Measurements from ENCODE around the gene GATA5.

The GATA5 gene, protein sequence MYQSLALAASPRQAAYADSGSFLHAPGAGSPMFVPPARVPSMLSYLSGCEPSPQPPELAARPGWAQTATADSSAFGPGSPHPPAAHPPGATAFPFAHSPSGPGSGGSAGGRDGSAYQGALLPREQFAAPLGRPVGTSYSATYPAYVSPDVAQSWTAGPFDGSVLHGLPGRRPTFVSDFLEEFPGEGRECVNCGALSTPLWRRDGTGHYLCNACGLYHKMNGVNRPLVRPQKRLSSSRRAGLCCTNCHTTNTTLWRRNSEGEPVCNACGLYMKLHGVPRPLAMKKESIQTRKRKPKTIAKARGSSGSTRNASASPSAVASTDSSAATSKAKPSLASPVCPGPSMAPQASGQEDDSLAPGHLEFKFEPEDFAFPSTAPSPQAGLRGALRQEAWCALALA

GRCh38 chr20:62475772-62476055 lies at the start of gene GATA5:
TSS of gene GATA5 (minus strand) at chr20:62475995. CDS start at chr20:62475521, 474 bp downstream.
- intact Hi-C loops (cut with micrococcal nuclease), result no loop called here
- Mint-ChIP-seq H3K4me1 (ENCODE audit: low read depth) (no peaks in the 10 kb centered on the region), H3K9me3 (no peaks in the 10 kb centered on the region), H3K27me3 (peaks cover 83% of the 10 kb centered on the region), H3K4me3 (no peak within 1 kb of the TSS), H3K27ac (no peak within 1 kb of the TSS), H3K36me3 (ENCODE audit: low read depth) (no peaks in the 10 kb centered on the region)

GRCh38 chr20:62525014-62525413 lies 49.2 kb upstream of the GATA5 start:
- Mint-ChIP-seq H3K4me1 (ENCODE audit: low read depth) (peaks cover 9% of the 10 kb centered on the region), H3K4me3 (no peak overlapping the region), H3K27ac (no peak overlapping the region), H3K9me3 (no peaks in the 10 kb centered on the region), H3K27me3 (peaks cover 37% of the 10 kb centered on the region), H3K36me3 (ENCODE audit: low read depth) (no peaks in the 10 kb centered on the region)
- intact Hi-C loops (cut with micrococcal nuclease), result no loop called here

DNA sequence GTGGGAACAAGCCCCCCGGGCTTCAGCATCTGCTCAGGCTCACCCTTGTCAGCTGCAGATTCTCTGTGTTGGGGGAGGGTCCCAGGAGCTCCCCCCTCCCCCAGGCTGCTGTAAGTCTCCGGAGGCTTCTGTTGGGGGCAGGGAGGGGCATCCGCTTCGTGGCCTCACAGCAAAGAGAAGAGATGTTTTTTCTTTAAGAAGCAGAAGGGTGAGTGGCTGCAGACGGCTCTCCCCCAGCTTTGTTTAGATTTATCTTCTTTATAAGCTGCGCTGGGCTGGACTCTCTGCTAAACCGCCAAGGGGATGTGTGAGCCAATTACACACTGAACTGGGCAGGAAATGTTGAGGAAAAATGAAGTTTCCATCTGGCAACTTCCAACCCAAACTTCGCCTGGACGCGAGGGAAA lies 48.7 kb upstream of the GATA5 start:
- Mint-ChIP-seq H3K36me3 (ENCODE audit: low read depth) (no peaks in the 10 kb centered on the region), H3K9me3 (no peaks in the 10 kb centered on the region), H3K27ac (no peak overlapping the region), H3K27me3 (peaks cover 37% of the 10 kb centered on the region), H3K4me1 (ENCODE audit: low read depth) (peaks cover 9% of the 10 kb centered on the region), H3K4me3 (no peak overlapping the region)
- intact Hi-C loops (cut with micrococcal nuclease), result no loop called here

- Mint-ChIP-seq H3K27me3 (peaks cover 37% of the 10 kb centered on the region), H3K9me3 (no peaks in the 10 kb centered on the region), H3K27ac (no peak overlapping the region), H3K4me1 (ENCODE audit: low read depth) (peaks cover 9% of the 10 kb centered on the region), H3K36me3 (ENCODE audit: low read depth) (no peaks in the 10 kb centered on the region), H3K4me3 (no peak overlapping the region)
- intact Hi-C loops (cut with micrococcal nuclease), result no loop called here
Observed at GRCh38 chr20:62523473-62524203, 47.8 kb upstream of the GATA5 start.

DNA sequence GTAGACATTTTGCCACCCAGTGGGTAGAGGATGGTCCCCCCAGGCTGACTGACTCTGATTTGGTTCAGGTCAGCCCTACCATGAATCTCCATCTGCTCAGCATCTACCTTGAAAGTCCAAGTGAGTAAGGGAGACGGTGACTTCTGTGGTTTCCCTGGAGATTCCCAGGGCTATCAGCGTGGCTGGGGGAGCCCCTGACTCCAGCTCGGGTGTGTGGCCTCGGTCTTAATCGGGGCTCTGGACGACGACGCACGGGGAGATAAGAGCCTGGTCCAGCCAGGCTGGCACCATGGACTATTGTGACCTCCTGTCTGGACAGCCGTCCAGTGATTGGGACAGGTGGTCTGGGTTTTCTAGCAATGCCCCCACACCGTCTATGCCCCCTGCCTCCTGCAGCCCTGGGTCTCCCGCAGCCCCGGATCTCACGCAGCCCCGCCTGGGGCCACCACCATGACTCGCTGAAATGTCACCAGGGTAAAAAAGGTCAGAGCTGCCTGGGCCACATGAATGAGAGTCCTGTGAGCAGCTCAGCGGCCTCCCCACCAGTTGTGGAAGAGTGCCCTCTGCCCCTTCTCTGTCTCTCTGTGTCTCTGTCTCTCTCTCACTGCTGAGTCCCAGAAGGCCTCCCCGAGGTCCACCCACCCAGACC lies 47.1 kb upstream of the GATA5 start:
- no peak overlapping the region for H3K27ac Mint-ChIP-seq
- H3K9me3 Mint-ChIP-seq, result no peaks in the 10 kb centered on the region
- peaks cover 9% of the 10 kb centered on the region for H3K4me1 Mint-ChIP-seq (ENCODE audit: low read depth)
- no peaks in the 10 kb centered on the region for H3K36me3 Mint-ChIP-seq (ENCODE audit: low read depth)
- H3K27me3 Mint-ChIP-seq, result peaks cover 37% of the 10 kb centered on the region
- H3K4me3 Mint-ChIP-seq, result no peak overlapping the region
- intact Hi-C loops (cut with micrococcal nuclease), result no loop called here

GRCh38 chr20:62519826-62520225 lies 44.0 kb upstream of the GATA5 start:
- peaks cover 9% of the 10 kb centered on the region for H3K4me1 Mint-ChIP-seq (ENCODE audit: low read depth)
- H3K27ac Mint-ChIP-seq, result no peak overlapping the region
- H3K27me3 Mint-ChIP-seq, result peaks cover 30% of the 10 kb centered on the region
- no peaks in the 10 kb centered on the region for H3K36me3 Mint-ChIP-seq (ENCODE audit: low read depth)
- intact Hi-C loops (cut with micrococcal nuclease), result no loop called here
- H3K4me3 Mint-ChIP-seq, result no peak overlapping the region
- no peaks in the 10 kb centered on the region for H3K9me3 Mint-ChIP-seq

DNA sequence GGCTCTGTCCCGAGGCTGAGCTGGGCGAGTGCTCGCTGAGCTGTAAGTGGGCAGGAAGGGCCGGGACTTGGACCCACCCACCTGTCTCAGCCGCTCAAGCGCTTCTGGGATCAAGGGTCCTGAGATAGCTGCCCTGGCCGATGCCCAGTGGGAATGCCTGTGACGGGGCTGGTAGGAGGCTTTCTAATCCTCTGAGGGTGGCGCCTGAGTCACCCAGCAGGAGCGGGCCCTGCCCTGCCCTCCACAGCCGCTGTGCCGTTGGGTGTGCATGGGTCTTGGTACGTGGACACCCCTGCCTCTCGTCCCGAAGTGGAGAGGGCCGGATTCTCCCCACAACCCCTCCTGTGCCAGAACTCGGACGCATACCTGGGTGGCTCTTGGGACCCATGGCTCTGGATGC lies 43.1 kb upstream of the GATA5 start:
- Mint-ChIP-seq H3K36me3 (ENCODE audit: low read depth) (no peaks in the 10 kb centered on the region), H3K4me3 (no peak overlapping the region), H3K27ac (no peak overlapping the region), H3K4me1 (ENCODE audit: low read depth) (peaks cover 9% of the 10 kb centered on the region), H3K9me3 (no peaks in the 10 kb centered on the region), H3K27me3 (peaks cover 26% of the 10 kb centered on the region)
- intact Hi-C loops (cut with micrococcal nuclease), result no loop called here

- no peak overlapping the region for H3K4me3 Mint-ChIP-seq
- no peaks in the 10 kb centered on the region for H3K9me3 Mint-ChIP-seq
- intact Hi-C loops (cut with micrococcal nuclease), result no loop called here
- no peaks in the 10 kb centered on the region for H3K36me3 Mint-ChIP-seq (ENCODE audit: low read depth)
- H3K4me1 Mint-ChIP-seq (ENCODE audit: low read depth), result peaks cover 5% of the 10 kb centered on the region
- no peak overlapping the region for H3K27ac Mint-ChIP-seq
- H3K27me3 Mint-ChIP-seq, result peaks cover 26% of the 10 kb centered on the region
Observed at GRCh38 chr20:62517901-62518610, 42.3 kb upstream of the GATA5 start.

DNA sequence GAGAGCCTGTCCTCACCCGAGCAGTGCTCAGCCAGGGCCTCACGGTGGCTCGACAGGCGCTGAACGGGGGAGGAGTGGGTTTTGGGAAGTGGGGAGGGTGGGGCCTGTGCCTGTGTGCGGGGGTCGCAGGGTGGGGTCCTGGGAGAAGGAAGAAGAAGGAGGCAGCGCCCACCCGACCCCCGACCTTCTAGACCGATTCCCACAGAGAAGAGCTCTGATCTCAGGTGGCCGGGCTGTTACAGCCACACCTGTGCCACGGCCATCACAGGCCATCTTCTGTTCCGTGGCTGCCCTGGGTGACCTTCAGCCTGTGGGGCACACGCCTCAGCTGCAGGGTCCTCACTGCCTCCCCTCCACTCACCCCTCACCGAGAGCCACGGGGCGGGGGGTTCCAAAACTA lies 41.4 kb upstream of the GATA5 start:
- intact Hi-C loops (cut with micrococcal nuclease), result no loop called here
- H3K4me1 Mint-ChIP-seq (ENCODE audit: low read depth), result no peaks in the 10 kb centered on the region
- H3K4me3 Mint-ChIP-seq, result no peak overlapping the region
- H3K27ac Mint-ChIP-seq, result no peak overlapping the region
- H3K36me3 Mint-ChIP-seq (ENCODE audit: low read depth), result no peaks in the 10 kb centered on the region
- H3K27me3 Mint-ChIP-seq, result peaks cover 32% of the 10 kb centered on the region
- no peaks in the 10 kb centered on the region for H3K9me3 Mint-ChIP-seq

- H3K36me3 Mint-ChIP-seq (ENCODE audit: low read depth), result no peaks in the 10 kb centered on the region
- no peaks in the 10 kb centered on the region for H3K4me1 Mint-ChIP-seq (ENCODE audit: low read depth)
- H3K4me3 Mint-ChIP-seq, result no peak overlapping the region
- no peak overlapping the region for H3K27ac Mint-ChIP-seq
- intact Hi-C loops (cut with micrococcal nuclease), result no loop called here
- peaks cover 38% of the 10 kb centered on the region for H3K27me3 Mint-ChIP-seq
- no peaks in the 10 kb centered on the region for H3K9me3 Mint-ChIP-seq
Observed at GRCh38 chr20:62516338-62516737, 40.5 kb upstream of the GATA5 start.

DNA sequence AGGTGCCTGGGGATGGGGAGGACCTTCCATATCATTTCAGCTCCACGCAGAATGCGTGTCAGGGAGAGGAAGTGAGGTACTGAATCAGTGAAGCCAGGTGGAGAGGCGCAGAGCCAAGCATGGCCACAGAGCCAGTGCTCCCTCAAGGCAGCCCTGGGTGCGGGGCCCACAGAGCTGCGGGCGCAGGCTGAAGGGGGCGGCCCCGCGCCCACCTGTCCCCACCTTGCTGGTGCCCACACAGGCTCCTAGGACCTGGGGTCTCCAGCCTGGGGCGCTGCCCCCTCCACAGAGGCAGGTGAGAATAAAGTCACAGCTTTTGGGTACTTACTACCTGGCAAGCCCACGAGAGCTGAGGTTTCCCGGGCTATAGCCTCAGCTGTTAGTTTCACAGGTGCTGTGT lies 40.0 kb upstream of the GATA5 start:
- no peaks in the 10 kb centered on the region for H3K36me3 Mint-ChIP-seq (ENCODE audit: low read depth)

DNA sequence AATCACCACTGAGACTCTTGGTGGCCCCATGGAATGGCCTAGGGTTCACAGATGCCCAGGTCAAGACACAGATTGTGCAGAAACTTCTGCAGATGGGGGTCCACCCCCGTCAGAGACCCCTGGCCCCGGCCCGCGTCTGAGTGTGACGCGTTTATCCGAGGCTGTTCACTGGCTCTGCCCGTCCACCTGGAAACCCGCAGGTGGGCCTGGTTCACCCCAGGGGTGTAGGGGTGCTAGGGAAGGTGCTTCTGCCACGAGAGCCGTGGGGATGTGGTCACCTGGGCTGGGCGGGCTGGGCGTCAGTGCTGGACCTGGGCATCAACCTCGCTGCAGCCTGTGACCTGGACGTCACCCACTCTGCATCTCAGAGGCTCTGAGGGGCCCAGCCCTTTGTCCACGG lies 39.5 kb upstream of the GATA5 start:
- Mint-ChIP-seq H3K36me3 (ENCODE audit: low read depth) (no peaks in the 10 kb centered on the region), H3K27ac (no peak overlapping the region), H3K9me3 (no peaks in the 10 kb centered on the region), H3K27me3 (peaks cover 41% of the 10 kb centered on the region), H3K4me1 (ENCODE audit: low read depth) (no peaks in the 10 kb centered on the region), H3K4me3 (no peak overlapping the region)
- intact Hi-C loops (cut with micrococcal nuclease), result no loop called here

More for the DNA sequence above, 40.0 kb upstream of the GATA5 start:
- H3K27me3 Mint-ChIP-seq, result peaks cover 41% of the 10 kb centered on the region
- no peak overlapping the region for H3K27ac Mint-ChIP-seq
- no peaks in the 10 kb centered on the region for H3K4me1 Mint-ChIP-seq (ENCODE audit: low read depth)
- no peak overlapping the region for H3K4me3 Mint-ChIP-seq
- intact Hi-C loops (cut with micrococcal nuclease), result no loop called here
- H3K9me3 Mint-ChIP-seq, result no peaks in the 10 kb centered on the region

- H3K4me1 Mint-ChIP-seq (ENCODE audit: low read depth), result no peaks in the 10 kb centered on the region
- peaks cover 41% of the 10 kb centered on the region for H3K27me3 Mint-ChIP-seq
- H3K9me3 Mint-ChIP-seq, result no peaks in the 10 kb centered on the region
- H3K36me3 Mint-ChIP-seq (ENCODE audit: low read depth), result no peaks in the 10 kb centered on the region
- intact Hi-C loops (cut with micrococcal nuclease), result no loop called here
- H3K27ac Mint-ChIP-seq, result no peak overlapping the region
- no peak overlapping the region for H3K4me3 Mint-ChIP-seq
Observed at GRCh38 chr20:62513991-62514390, 38.2 kb upstream of the GATA5 start.
